HG03521 (cell line): ENCODE data around the gene AZU1.

ENCODE experiments used
- ATAC-seq: cut with Tn5 transposase; IDR thresholded peaks from one replicate; pipeline ENCODE4 v1.9.1; 2021; ENCODE audit warnings: mild to moderate bottlenecking, moderate library complexity; ENCODE audit not compliant: unreplicated experiment

The AZU1 gene, protein sequence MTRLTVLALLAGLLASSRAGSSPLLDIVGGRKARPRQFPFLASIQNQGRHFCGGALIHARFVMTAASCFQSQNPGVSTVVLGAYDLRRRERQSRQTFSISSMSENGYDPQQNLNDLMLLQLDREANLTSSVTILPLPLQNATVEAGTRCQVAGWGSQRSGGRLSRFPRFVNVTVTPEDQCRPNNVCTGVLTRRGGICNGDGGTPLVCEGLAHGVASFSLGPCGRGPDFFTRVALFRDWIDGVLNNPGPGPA

GRCh38 chr19:827710-828321 lies at the start of gene AZU1:
AZU1 (plus strand) TSS chr19:827837; CDS start chr19:827847, 10 bp downstream.
- ATAC-seq, result no peak

DNA sequence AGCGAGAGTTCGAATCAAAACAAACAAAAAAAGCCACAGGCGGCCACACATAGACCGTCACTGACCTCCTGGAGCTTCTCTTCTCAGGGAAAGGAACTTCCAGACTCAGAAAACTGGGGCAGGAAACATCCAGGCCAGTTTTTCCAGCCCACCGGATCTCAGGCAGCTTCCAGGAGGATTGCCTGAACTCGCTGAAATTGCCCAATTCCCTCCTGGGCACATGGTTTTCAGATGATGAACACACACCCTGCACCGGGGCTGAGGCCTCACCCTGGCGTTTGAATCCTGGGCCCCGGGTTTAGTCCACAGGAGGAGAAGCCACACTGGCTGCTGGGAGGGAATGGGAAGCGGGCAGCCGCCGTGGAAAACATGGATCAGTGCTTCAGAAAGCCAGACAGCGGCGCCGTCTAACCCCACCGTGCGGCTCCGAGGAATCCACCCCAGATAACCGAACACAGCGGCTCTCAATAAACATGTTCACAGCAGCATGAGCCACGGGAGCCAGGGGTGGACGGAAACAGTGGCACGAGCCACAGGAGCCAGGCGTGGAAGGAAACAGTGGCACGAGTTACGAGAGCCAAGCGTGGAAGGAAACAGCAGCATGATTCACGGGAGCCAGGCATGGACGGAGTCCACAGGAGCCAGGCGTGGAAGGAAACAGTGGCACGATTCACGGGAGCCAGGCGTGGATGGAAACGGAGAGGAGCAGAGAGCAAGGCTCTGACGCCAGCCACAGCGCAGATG lies 48.6 kb upstream of the AZU1 start:
- no peak for ATAC-seq

DNA sequence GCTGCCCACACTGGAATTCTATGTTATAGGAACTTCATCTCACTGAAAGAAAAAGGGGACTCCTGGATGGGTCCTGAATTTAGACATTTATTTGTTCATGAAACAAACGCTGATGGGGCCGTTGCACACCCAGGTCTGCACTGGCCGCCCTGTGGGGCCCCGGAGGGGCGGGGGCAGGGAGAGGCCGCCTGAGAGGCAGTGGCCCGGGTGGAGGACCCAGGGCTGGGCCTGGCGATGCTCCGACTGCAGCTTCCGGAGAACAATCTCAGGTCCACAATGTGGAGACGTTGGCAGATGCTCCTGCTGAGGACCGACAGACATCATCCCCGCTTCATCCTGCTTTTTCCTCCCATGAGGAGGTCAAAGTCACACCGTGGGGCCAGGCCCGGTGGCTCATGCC lies 46.7 kb upstream of the AZU1 start:
- ATAC-seq, result no peak

DNA sequence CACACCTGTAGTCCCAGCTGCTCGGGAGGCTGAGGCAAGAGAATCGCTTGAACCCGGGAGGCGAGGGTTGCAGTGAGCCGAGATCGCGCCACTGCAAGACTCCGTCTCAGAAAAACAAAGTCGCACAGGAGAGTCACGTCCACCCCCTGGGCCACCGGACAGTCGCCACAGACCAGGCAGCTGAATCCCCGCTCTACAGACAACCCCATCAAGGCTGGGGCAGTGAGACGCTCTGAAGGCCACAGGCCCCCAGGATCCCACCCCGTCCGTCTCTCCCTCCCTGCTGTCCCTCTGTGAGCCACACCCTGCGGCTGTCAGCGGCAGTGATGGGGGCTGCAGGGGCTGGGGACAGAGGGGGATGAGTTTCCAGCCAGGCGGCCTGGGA lies 45.8 kb upstream of the AZU1 start:
- ATAC-seq, result no peak

DNA sequence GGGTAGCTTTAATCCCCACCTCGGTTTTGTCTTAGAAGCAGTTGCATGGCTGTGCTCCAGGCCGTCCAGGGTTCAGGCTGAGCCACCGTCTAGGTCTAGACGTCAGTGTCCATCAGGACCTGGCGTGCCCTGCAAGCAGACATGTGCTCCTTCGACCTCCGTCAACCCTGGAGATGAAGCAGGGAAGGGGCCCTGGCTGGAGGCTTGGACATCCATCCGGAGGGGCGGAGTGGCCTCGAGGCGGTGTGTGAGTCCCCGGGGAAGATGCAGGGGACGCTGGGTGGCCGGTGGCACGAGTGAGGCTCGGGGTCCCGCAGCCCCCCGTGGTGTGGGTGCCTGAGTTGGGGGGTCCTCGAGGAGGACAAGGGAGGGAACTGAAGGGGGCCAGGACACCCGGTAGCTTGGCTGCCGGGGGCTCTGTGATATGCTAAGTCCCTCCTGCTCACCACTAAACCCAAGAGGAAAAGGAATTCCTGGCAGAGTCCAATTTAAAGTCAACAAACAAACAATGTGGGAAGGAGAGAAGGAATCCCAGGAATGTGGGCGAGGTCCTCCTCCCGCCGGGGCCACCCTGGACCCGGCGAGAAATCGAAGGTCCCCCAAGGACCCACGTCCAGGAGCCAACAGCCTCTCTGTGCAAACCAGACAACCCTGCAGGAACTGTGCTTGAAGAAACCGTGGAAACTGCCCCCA lies 45.3 kb upstream of the AZU1 start:
- ATAC-seq, result no peak

DNA sequence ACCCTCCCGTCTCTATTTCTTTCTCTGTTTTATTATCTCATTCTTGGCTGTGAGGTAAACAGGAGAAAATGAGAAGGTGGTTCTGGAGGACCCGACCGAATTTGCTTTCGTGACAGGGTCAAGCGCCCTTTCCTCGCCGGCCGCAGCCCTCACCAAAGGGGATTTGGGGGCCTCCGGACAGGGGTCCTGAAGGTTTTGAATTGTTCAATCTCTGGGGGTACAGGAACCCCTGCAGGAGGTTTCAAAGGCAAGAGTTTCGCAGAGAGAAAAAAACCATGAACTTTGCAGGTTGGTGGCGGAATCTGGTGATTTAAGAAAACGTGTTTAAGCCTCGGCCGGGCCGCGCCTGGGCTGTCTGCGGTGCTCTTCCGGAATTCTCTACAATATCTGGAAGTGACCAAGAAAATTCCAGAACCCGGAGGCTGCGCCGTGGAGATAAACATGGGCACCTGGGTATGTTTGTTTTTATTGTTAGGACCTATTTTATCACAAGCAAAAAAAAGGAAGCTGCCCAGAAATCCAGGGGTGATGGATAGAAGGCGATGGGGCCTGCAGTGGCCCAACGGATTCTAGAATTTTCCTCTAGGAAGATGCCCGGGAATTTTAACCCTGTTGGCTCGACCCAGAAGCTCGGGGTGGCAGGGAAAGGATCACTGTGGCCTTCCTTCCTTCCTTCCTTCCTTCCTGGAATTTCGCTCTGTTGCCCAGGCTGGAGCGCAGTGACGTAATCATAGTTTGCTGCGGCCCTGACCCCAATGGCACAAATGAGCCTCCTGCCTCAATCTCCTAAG lies 44.6 kb upstream of the AZU1 start:
- no peak for ATAC-seq

- ATAC-seq, result no peak
Observed at GRCh38 chr19:784541-784940, 43.1 kb upstream of the AZU1 start.

DNA sequence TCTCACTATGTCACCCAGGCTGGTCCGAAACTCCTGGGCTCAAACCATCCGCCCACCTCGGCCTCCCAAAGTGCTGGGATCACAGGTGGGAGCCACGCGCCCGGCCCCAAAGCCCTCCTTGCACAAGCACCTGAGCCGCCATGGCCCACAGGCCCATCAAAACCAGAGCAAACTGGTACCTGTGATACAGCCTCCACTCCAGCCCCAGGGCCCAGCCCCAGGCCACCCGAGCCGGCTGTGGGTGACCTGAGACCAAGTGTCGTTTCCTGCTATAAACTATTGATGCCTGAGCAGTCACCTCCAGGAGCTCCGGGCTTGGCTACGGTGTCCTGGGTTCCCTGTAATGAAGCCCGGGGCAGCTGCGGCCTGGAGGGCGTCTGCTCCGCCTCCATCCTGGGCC lies 40.1 kb upstream of the AZU1 start:
- ATAC-seq, result no peak

- no peak for ATAC-seq
Observed at GRCh38 chr19:788686-788982, 39.0 kb upstream of the AZU1 start.

GRCh38 chr19:788983-789700 lies 38.5 kb upstream of the AZU1 start:
- no peak for ATAC-seq

- no peak for ATAC-seq
Observed at GRCh38 chr19:789701-790060, 38.0 kb upstream of the AZU1 start.

- ATAC-seq, result no peak
Observed at GRCh38 chr19:791007-791566, 36.5 kb upstream of the AZU1 start.

- ATAC-seq, result no peak
Observed at GRCh38 chr19:791567-792305, 35.9 kb upstream of the AZU1 start.

DNA sequence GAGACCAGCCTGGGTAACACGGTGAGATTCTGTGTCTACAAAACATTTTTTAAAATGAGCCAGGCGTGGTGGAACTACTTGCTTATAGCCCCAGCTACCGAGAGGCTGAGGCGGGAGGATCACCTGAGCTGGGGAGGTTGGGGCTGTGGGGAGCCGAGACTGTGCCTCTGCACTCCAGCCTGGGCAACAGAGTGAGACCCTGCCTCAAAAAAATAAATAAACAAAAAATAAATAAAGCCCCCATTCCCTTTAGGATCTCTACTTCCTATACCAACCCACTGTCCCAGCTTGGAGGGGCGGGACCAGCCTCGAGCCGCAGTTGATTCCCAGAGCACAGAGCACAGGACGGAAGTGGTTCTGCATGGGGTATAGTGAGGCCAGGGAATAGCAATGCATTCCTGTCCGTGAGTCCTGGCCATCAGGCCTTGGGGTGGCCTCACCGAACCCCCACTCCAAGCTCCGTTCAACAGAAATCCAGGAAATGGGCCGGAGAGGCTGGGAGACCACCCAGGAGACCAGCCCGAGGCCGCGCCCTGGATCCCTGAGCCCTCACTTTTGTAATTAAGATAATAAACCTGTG lies 35.2 kb upstream of the AZU1 start:
- no peak for ATAC-seq

DNA sequence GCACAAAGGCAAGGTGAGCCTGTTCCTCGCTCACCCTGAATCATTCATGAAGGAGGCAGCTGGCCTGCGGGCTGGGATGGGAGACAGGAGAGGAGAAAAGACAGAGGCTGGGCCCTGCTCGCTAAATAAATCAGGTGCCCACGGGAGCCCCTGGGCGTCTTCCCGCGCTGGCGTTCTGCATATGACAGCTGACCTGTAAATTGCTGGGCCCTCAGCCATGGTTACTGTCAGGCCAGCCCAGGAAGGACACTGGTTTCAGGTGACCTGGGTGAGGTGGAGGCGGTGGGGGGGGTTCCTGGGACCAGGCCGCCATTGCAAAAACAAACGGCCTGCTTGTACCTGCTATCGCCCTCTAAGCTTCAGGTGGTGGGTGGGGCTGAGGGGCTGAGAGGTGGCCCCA lies 33.8 kb upstream of the AZU1 start:
- ATAC-seq, result no peak

DNA sequence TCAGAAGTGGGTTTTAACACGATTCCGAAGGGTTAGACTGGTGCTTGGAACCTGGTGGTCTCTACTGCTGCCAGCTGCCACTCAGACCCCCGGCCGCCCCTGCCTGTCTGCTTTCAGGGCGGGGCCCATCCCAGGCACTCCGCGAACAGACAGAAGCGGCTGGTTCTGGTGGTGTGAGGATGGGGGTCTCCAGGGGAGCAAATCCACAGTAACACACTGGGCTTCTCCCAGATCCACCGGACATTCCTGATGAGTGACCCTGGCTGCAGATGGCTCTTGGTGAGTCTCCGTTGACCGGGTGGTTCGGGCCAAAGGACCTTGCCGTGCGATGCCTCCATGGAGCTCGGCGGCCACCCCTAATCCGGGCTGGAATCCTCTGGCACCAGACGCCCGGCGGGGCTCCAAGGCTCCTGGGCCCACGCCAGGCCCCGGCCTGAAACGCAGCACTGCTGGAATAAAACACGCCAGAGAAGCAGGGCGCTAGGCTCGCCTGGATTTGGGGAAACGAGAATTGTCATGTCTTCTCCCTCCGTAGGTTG lies 32.5 kb upstream of the AZU1 start:
- no peak for ATAC-seq

GRCh38 chr19:795691-796581 lies 31.7 kb upstream of the AZU1 start:
- ATAC-seq, result no peak
